NT2/D1 (cell line): ENCODE data around the gene HES1.

ENCODE experiments used
- DNase-seq: peaks from one replicate; pipeline ENCODE4 v3.0.0-alpha.2; 2011; ENCODE audit warnings: low read depth, low spot score
- H3K27me3 ChIP-seq: 2 replicates; pipeline ENCODE4 v1.6.0; 2011; ENCODE audit warnings: mild to moderate bottlenecking; ENCODE audit not compliant: insufficient read length, insufficient read depth
- H3K36me3 ChIP-seq: 2 replicates; pipeline ENCODE4 v1.6.1; 2011; ENCODE audit warnings: mild to moderate bottlenecking, low read length, mixed read lengths; ENCODE audit not compliant: insufficient read depth, insufficient read length
- H3K4me1 ChIP-seq: 2 replicates; pipeline ENCODE4 v1.5.1; 2011; ENCODE audit not compliant: insufficient read depth, insufficient read length
- H3K4me3 ChIP-seq: 2 replicates; pipeline ENCODE4 v1.5.1; 2011; ENCODE audit warnings: low read depth; ENCODE audit not compliant: insufficient read length
- H3K9ac ChIP-seq: 2 replicates; pipeline ENCODE4 v1.6.0; 2011; ENCODE audit warnings: low read depth; ENCODE audit not compliant: insufficient read length
- H3K9me3 ChIP-seq: 2 replicates; pipeline ENCODE4 v1.5.1; 2011; ENCODE audit warnings: mild to moderate bottlenecking, low read length; ENCODE audit not compliant: insufficient read depth
- SUZ12 ChIP-seq: IDR thresholded peaks from 2 replicates; pipeline ENCODE4 v1.6.1; 2011; ENCODE audit not compliant: insufficient read length, insufficient read depth; ENCODE audit errors: extremely low read depth
- YY1 ChIP-seq: IDR thresholded peaks from 2 replicates; pipeline ENCODE4 v1.6.1; 2011; ENCODE audit not compliant: insufficient read length, insufficient read depth
- ZNF274 ChIP-seq: IDR thresholded peaks from 2 replicates; pipeline ENCODE4 v1.6.1; 2011; ENCODE audit warnings: mild to moderate bottlenecking, low read depth, low read length

Gene HES1

GRCh38 chr3:194177141-194177540, 41.2 kb downstream of the HES1 start:
- H3K27me3 ChIP-seq = no peaks in the 10 kb centered on the region
- no peak overlapping the region for H3K4me3 ChIP-seq
- no peak for DNase-seq

DNA sequence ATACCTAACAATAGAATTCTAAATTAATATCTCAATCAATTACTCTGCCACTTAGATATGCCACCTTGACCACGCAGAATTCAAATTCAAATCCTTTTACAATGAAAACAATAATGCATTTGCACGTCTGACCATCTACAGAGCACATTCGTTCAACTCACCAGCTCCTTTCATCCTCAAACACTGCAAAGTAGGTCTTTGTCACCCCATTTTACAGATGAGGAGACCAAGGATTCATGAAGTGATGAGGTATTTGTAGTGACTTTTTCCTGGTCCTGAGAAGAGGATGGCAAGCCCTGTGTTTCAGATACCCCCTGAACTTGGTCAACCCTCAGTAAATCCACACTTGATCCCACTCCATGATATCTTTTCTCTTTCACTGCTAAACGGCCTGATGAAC, 42.2 kb downstream of the HES1 start:
- H3K9ac ChIP-seq = no peak overlapping the region
- DNase-seq = no peak

More at GRCh38 chr3:194177141-194177540, 41.2 kb downstream of the HES1 start:
- Histone ChIP-seq H3K9me3 (peaks cover 2% of the 10 kb centered on the region; the same call in 1 of the 2 replicates), H3K36me3 (no peaks in the 10 kb centered on the region), H3K9ac (no peak overlapping the region), H3K4me1 (peaks cover 2% of the 10 kb centered on the region)
- TF ChIP-seq ZNF274 (no peak), SUZ12 (no peak), YY1 (no peak)

GRCh38 chr3:194178669-194179068, 42.7 kb downstream of the HES1 start:
- Histone ChIP-seq H3K9me3 (no peaks in the 10 kb centered on the region), H3K4me3 (no peak overlapping the region), H3K9ac (no peak overlapping the region), H3K4me1 (peaks cover 2% of the 10 kb centered on the region), H3K27me3 (no peaks in the 10 kb centered on the region), H3K36me3 (no peaks in the 10 kb centered on the region)
- DNase-seq = no peak
- TF ChIP-seq YY1 (no peak), SUZ12 (no peak), ZNF274 (no peak)

More for the DNA sequence above, 42.2 kb downstream of the HES1 start:
- Histone ChIP-seq H3K27me3 (no peaks in the 10 kb centered on the region), H3K36me3 (no peaks in the 10 kb centered on the region), H3K4me1 (peaks cover 2% of the 10 kb centered on the region), H3K4me3 (no peak overlapping the region), H3K9me3 (no peaks in the 10 kb centered on the region)
- TF ChIP-seq YY1 (no peak), ZNF274 (no peak), SUZ12 (no peak)

DNA sequence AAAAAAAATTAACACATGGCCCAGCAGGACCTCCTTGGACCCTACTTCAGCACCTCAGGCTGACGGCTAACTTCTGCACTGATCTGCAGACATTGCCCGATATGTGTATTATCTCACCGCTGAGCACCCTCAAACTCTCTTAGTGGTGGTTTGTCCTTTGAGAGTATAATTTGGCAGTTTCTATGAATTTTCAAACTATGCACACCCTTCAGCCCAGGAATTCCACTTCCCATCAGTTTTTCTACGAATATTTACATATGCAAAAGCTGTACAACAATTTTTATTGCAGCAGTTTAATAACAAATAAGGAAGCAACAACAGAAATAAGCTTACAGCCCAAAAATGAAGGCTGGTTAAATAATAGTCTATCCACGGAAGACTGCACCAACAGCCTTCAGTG, 44.6 kb downstream of the HES1 start:
- Histone ChIP-seq H3K4me3 (no peak overlapping the region), H3K4me1 (peaks cover 3% of the 10 kb centered on the region), H3K9ac (no peak overlapping the region), H3K27me3 (no peaks in the 10 kb centered on the region), H3K9me3 (no peaks in the 10 kb centered on the region), H3K36me3 (no peaks in the 10 kb centered on the region)
- no peak for DNase-seq
- TF ChIP-seq YY1 (no peak), ZNF274 (no peak), SUZ12 (no peak)

GRCh38 chr3:194181612-194182529, 45.9 kb downstream of the HES1 start:
- no peaks in the 10 kb centered on the region for H3K9me3 ChIP-seq

GRCh38 chr3:194183271-194183670, 47.3 kb downstream of the HES1 start:
- H3K36me3 ChIP-seq = no peaks in the 10 kb centered on the region
- no peak for TF ChIP-seq SUZ12
- H3K4me1 ChIP-seq = peaks cover 1% of the 10 kb centered on the region
- H3K27me3 ChIP-seq = no peaks in the 10 kb centered on the region
- H3K9ac ChIP-seq = no peak overlapping the region
- no peaks in the 10 kb centered on the region for H3K9me3 ChIP-seq
- DNase-seq = no peak
- H3K4me3 ChIP-seq = no peak overlapping the region

More at GRCh38 chr3:194181612-194182529, 45.9 kb downstream of the HES1 start:
- TF ChIP-seq ZNF274 = no peak
- no peak for TF ChIP-seq SUZ12
- TF ChIP-seq YY1 = no peak
- peaks cover 1% of the 10 kb centered on the region for H3K4me1 ChIP-seq
- no peak overlapping the region for H3K9ac ChIP-seq
- no peaks in the 10 kb centered on the region for H3K36me3 ChIP-seq
- DNase-seq = no peak
- H3K27me3 ChIP-seq = no peaks in the 10 kb centered on the region
- H3K4me3 ChIP-seq = no peak overlapping the region

- TF ChIP-seq YY1 (no peak), ZNF274 (no peak), SUZ12 (no peak)
- Histone ChIP-seq H3K9ac (no peak overlapping the region), H3K4me3 (no peak overlapping the region), H3K36me3 (no peaks in the 10 kb centered on the region), H3K9me3 (no peaks in the 10 kb centered on the region), H3K4me1 (peaks cover 1% of the 10 kb centered on the region), H3K27me3 (no peaks in the 10 kb centered on the region)
- peak; percentile 15 for DNase-seq
Observed at GRCh38 chr3:194184265-194184751, 48.4 kb downstream of the HES1 start.
